GM23338 (cell line): ENCODE data around the gene DNAH9. TPM values are rescaled to one million over a fixed set of nuclear protein-coding genes. Genes with fewer than 3 reads are reported as not detected.

Experiments used
- ATAC-seq: fragments of 200-7000 bp; cut with Tn5 transposase; 3 replicates; pipeline ENCODE4 v1.9.1; 2020
- DNase-seq: peaks from one replicate; pipeline ENCODE4 v3.0.0-alpha.2; 2015; ENCODE audit warnings: low spot score
- H2AFZ ChIP-seq: fragments of 200-600 bp; sonication (generic); 2 replicates; pipeline ENCODE4 v1.8.0; 2016; ENCODE audit warnings: antibody characterized with exemption, mild to moderate bottlenecking, moderate library complexity
- H3F3A ChIP-seq: fragments of 200-600 bp; sonication (generic); replicated peaks from 2 replicates; pipeline ENCODE4 v1.8.0; 2017; ENCODE audit warnings: antibody characterized with exemption, mixed run types, low read depth
- H3K27ac ChIP-seq: fragments of 200-600 bp; sonication (generic); 2 replicates; pipeline ENCODE4 v1.6.1; 2016; ENCODE audit warnings: low read depth
- H3K27me3 ChIP-seq: fragments of 200-600 bp; sonication (generic); 2 replicates; pipeline ENCODE4 v1.8.0; 2016; ENCODE audit warnings: mild to moderate bottlenecking, mixed run types, moderate library complexity; ENCODE audit not compliant: insufficient read depth
- H3K36me3 ChIP-seq: fragments of 200-600 bp; sonication (generic); 2 replicates; pipeline ENCODE4 v1.8.0; 2016; ENCODE audit warnings: mild to moderate bottlenecking; ENCODE audit not compliant: insufficient read depth
- H3K4me1 ChIP-seq: fragments of 200-600 bp; sonication (generic); 2 replicates; pipeline ENCODE4 v1.8.0; 2016; ENCODE audit warnings: mild to moderate bottlenecking, moderate library complexity; ENCODE audit not compliant: insufficient read depth
- H3K4me2 ChIP-seq: fragments of 200-600 bp; sonication (generic); 2 replicates; pipeline ENCODE4 v1.7.1; 2017; ENCODE audit warnings: mixed run types
- H3K4me3 ChIP-seq: fragments of 200-600 bp; sonication (generic); 2 replicates; pipeline ENCODE4 v1.6.1; 2016; ENCODE audit warnings: mixed run types
- H3K79me2 ChIP-seq: fragments of 200-600 bp; sonication (generic); replicated peaks from 2 replicates; pipeline ENCODE4 v1.8.0; 2017; ENCODE audit warnings: mild to moderate bottlenecking; ENCODE audit not compliant: insufficient read depth
- H3K9me2 ChIP-seq: fragments of 200-600 bp; sonication (generic); 2 replicates; pipeline ENCODE4 v1.8.0; 2017; ENCODE audit not compliant: insufficient read depth
- H4K20me1 ChIP-seq: fragments of 200-600 bp; sonication (generic); replicated peaks from 2 replicates; pipeline ENCODE4 v1.8.0; 2017; ENCODE audit warnings: mild to moderate bottlenecking; ENCODE audit not compliant: insufficient read depth
- H3K27ac Mint-ChIP-seq: 2 replicates; pipeline ENCODE4 v1.8.0; 2020; ENCODE audit warnings: inconsistent platforms, mild to moderate bottlenecking, moderate library complexity, mixed read lengths
- H3K27me3 Mint-ChIP-seq: 3 replicates; pipeline ENCODE4 v1.8.0; 2022; ENCODE audit warnings: low read depth, mild to moderate bottlenecking, moderate library complexity, mixed read lengths, inconsistent platforms; ENCODE audit not compliant: insufficient read depth, poor library complexity
- H3K36me3 Mint-ChIP-seq: 3 replicates; pipeline ENCODE4 v1.8.0; 2021; ENCODE audit warnings: low read depth, mild to moderate bottlenecking, inconsistent platforms, moderate library complexity, mixed read lengths
- H3K4me1 Mint-ChIP-seq: 3 replicates; pipeline ENCODE4 v1.8.0; 2020; ENCODE audit warnings: mild to moderate bottlenecking, inconsistent platforms, mixed read lengths
- H3K4me3 Mint-ChIP-seq: 3 replicates; pipeline ENCODE4 v1.8.0; 2021; ENCODE audit warnings: moderate library complexity, mild to moderate bottlenecking, inconsistent platforms, mixed read lengths
- H3K9me3 Mint-ChIP-seq: 3 replicates; pipeline ENCODE4 v1.8.0; 2020; ENCODE audit warnings: moderate library complexity, mild to moderate bottlenecking, inconsistent platforms, mixed read lengths
- CREB1 ChIP-seq: fragments of 250-450 bp; sonication (Bioruptor Pico); IDR thresholded peaks from 2 replicates; pipeline ENCODE4 v1.5.0; 2020; ENCODE audit warnings: low read depth, mild to moderate bottlenecking, moderate library complexity
- EZH2phosphoT487 ChIP-seq: fragments of 200-600 bp; sonication (generic); IDR thresholded peaks from one replicate; pipeline ENCODE4 v1.8.1; 2018; ENCODE audit warnings: antibody characterized with exemption; ENCODE audit not compliant: unreplicated experiment
- NANOG ChIP-seq: IDR thresholded peaks from 2 replicates; pipeline ENCODE4 v1.6.1; 2016; ENCODE audit warnings: antibody characterized with exemption, borderline replicate concordance
- ZNF114 ChIP-seq: fragments of 250-450 bp; sonication (Bioruptor Pico); IDR thresholded peaks from 2 replicates; pipeline ENCODE4 v1.5.0; 2020; ENCODE audit warnings: mild to moderate bottlenecking, moderate library complexity
- polyA plus RNA-seq: library from polyadenylated mRNA; unstranded; fragments of >200 nt; fragmentation: Nextera tagmentation; extraction: Ambion mirVana; gene quantifications from 2 replicates; pipeline ENCODE4 v1.2.1, GENCODE V29; 2016
- total RNA-seq: library from RNA; depleted of rRNA; stranded (reverse); fragments of >200 nt; shearing (Covaris generic); gene quantifications from 2 replicates; pipeline ENCODE4 v1.2.3, GENCODE V29; 2014
- TF ChIP-seq, protein P1 (sequence below), 2 experiments: fragments of 200-600 bp in 1 of 2; sonication (generic) in 1 of 2; conservative IDR thresholded peaks; 2 replicates each; pipeline versions ENCODE4 v1.5.1 to v1.6.1; 2016 to 2017; ENCODE audit warnings: antibody characterized with exemption in 2 of 2, low read depth in 2 of 2, mild to moderate bottlenecking in 2 of 2, moderate library complexity in 1 of 2
- TF ChIP-seq, protein P2 (sequence below): fragments of 250-450 bp; sonication (Bioruptor Pico); IDR thresholded peaks from 2 replicates; pipeline ENCODE4 v1.5.0; 2020; ENCODE audit warnings: mild to moderate bottlenecking, moderate library complexity

The DNAH9 gene
- total and polyA plus RNA-seq, 2 experiments from 2014 or later: not detected

DNA sequence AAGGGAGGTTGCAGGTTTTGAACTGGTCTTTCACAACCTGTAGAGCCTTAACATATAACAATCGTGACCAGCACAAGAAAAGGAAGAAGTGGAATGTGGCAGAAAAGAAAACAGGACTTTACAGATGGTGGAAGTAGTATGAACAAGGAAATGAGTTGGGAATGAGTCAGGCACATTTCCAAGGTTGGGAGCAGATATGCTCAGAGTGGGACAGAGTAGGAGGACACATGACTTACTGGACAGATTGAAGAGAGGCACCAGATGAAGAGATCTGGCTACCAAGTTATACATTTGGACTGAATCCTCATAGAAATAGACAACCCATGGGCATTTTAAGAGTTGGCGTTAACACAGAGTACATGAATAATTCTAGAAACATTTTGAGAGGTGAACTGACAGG, 303.7 kb downstream of the DNAH9 start:
- Mint-ChIP-seq H3K27me3 (peaks cover 5% of the 10 kb centered on the region), H3K4me3 (no peak overlapping the region), H3K4me1 (no peaks in the 10 kb centered on the region), H3K9me3 (peaks cover 97% of the 10 kb centered on the region), H3K36me3 (peaks cover 43% of the 10 kb centered on the region), H3K27ac (no peak overlapping the region)
- TF ChIP-seq, protein P1, sequence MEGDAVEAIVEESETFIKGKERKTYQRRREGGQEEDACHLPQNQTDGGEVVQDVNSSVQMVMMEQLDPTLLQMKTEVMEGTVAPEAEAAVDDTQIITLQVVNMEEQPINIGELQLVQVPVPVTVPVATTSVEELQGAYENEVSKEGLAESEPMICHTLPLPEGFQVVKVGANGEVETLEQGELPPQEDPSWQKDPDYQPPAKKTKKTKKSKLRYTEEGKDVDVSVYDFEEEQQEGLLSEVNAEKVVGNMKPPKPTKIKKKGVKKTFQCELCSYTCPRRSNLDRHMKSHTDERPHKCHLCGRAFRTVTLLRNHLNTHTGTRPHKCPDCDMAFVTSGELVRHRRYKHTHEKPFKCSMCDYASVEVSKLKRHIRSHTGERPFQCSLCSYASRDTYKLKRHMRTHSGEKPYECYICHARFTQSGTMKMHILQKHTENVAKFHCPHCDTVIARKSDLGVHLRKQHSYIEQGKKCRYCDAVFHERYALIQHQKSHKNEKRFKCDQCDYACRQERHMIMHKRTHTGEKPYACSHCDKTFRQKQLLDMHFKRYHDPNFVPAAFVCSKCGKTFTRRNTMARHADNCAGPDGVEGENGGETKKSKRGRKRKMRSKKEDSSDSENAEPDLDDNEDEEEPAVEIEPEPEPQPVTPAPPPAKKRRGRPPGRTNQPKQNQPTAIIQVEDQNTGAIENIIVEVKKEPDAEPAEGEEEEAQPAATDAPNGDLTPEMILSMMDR (conservative IDR thresholded peaks at IDR 0.05; ENCODE audit: low read depth in 2 of 2): no peak
- TF ChIP-seq, protein P2, sequence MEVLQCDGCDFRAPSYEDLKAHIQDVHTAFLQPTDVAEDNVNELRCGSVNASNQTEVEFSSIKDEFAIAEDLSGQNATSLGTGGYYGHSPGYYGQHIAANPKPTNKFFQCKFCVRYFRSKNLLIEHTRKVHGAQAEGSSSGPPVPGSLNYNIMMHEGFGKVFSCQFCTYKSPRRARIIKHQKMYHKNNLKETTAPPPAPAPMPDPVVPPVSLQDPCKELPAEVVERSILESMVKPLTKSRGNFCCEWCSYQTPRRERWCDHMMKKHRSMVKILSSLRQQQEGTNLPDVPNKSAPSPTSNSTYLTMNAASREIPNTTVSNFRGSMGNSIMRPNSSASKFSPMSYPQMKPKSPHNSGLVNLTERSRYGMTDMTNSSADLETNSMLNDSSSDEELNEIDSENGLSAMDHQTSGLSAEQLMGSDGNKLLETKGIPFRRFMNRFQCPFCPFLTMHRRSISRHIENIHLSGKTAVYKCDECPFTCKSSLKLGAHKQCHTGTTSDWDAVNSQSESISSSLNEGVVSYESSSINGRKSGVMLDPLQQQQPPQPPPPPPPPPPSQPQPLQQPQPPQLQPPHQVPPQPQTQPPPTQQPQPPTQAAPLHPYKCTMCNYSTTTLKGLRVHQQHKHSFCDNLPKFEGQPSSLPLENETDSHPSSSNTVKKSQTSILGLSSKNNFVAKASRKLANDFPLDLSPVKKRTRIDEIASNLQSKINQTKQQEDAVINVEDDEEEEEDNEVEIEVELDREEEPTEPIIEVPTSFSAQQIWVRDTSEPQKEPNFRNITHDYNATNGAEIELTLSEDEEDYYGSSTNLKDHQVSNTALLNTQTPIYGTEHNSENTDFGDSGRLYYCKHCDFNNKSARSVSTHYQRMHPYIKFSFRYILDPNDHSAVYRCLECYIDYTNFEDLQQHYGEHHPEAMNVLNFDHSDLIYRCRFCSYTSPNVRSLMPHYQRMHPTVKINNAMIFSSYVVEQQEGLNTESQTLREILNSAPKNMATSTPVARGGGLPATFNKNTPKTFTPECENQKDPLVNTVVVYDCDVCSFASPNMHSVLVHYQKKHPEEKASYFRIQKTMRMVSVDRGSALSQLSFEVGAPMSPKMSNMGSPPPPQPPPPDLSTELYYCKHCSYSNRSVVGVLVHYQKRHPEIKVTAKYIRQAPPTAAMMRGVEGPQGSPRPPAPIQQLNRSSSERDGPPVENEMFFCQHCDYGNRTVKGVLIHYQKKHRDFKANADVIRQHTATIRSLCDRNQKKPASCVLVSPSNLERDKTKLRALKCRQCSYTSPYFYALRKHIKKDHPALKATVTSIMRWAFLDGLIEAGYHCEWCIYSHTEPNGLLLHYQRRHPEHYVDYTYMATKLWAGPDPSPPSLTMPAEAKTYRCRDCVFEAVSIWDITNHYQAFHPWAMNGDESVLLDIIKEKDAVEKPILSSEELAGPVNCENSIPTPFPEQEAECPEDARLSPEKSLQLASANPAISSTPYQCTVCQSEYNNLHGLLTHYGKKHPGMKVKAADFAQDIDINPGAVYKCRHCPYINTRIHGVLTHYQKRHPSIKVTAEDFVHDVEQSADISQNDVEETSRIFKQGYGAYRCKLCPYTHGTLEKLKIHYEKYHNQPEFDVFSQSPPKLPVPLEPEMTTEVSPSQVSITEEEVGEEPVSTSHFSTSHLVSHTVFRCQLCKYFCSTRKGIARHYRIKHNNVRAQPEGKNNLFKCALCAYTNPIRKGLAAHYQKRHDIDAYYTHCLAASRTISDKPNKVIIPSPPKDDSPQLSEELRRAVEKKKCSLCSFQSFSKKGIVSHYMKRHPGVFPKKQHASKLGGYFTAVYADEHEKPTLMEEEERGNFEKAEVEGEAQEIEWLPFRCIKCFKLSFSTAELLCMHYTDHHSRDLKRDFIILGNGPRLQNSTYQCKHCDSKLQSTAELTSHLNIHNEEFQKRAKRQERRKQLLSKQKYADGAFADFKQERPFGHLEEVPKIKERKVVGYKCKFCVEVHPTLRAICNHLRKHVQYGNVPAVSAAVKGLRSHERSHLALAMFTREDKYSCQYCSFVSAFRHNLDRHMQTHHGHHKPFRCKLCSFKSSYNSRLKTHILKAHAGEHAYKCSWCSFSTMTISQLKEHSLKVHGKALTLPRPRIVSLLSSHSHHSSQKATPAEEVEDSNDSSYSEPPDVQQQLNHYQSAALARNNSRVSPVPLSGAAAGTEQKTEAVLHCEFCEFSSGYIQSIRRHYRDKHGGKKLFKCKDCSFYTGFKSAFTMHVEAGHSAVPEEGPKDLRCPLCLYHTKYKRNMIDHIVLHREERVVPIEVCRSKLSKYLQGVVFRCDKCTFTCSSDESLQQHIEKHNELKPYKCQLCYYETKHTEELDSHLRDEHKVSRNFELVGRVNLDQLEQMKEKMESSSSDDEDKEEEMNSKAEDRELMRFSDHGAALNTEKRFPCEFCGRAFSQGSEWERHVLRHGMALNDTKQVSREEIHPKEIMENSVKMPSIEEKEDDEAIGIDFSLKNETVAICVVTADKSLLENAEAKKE (CRISPR knock-in tag): no peak
- TF ChIP-seq ZNF114 (CRISPR knock-in tag): no peak
- no peak for TF ChIP-seq CREB1 (CRISPR knock-in tag)
- no peak for TF ChIP-seq NANOG
- no peak for TF ChIP-seq EZH2phosphoT487
- Histone ChIP-seq H3F3A (no peaks in the 10 kb centered on the region), H3K27ac (no peak overlapping the region), H3K4me2 (no peak overlapping the region), H2AFZ (no peak overlapping the region), H4K20me1 (no peaks in the 10 kb centered on the region), H3K4me1 (no peaks in the 10 kb centered on the region), H3K79me2 (no peaks in the 10 kb centered on the region), H3K27me3 (no peaks in the 10 kb centered on the region), H3K9me2 (no peaks in the 10 kb centered on the region), H3K4me3 (no peak overlapping the region), H3K36me3 (no peaks in the 10 kb centered on the region)
- ATAC-seq: no peak
- DNase-seq: no peak
